Left renal cortex interstitium (tissue), 4 donors: ENCODE results near the gene TECPR2. TPM values are rescaled to one million over a fixed set of nuclear protein-coding genes. Genes with fewer than 3 reads are reported as not detected.

Source experiments
- DNase-seq, 4 donors: peaks; one replicate each; pipeline ENCODE4 v3.0.0-alpha.2; 2013; ENCODE audit warnings: low read depth in 4 of 4, low spot score in 2 of 4, missing footprints in 1 of 4
- polyA plus RNA-seq, 4 donors: library from polyadenylated mRNA; unstranded; fragments of 120-200 nt; gene quantifications; one replicate each; pipeline ENCODE4 v1.2.1, GENCODE V29; 2013; ENCODE audit not compliant: insufficient read length in 4 of 4

Gene TECPR2
- polyA plus RNA-seq, 4 donors, result 14.8 to 20.9 (median 18.0) TPM

DNA sequence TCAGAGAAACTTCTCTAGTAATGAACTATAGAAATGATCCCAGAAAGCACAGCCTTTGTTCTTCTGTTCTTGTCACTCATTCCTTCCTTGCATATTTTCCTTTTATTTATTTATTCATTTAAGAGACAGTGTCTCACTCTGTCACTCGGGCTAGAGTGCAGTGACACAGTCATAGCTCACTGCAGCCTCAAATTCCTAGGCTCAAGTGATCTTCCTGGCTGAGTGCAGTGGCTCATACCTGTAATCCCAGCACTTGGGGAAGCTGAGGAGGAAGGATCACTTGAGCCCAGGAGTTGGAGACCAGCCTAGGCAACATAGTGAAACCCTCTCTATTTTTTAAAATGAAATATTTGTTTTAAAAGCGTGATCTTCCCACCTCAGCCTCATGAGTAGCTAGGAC is 11.5 kb downstream of the TECPR2 start:
- DNase-seq, result no peak

DNA sequence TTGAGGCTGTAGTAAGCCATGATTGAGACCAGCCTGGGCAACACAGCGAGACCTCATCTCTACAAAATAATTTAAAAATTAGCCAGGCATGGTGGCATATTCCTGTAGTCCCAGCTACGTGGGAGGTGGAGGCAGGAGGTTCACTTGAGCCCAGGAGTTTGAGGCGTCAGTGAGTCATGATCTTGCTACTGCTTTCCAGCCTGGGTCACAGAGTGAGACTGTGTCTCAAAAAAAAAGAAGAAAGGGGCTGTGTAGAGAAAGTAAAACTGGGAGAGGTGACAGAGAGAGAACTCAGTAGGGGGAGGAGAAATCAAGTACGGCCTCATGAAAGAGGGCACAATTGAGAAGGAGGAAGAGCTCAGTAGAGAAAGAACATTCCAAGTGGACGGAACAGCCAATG is 12.4 kb downstream of the TECPR2 start:
- DNase-seq, result no peak

DNA sequence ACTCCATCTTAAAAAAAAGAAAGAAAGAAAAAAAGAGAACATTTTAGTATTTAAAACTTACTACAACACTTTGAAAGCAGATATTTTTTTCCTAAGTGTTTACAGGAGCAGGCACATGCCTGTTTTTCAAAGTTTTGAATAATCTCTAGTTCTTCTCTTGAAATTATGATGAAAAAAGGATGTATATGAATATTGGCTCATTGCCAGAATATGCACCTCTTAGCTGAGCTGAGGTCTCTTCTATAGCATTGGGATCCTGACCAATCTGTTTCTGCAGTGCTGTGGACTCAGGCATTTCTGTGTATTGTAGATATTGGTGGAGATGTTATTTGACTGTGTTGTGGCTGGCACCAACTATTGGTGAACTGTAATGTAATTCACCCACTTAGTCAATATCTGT is 15.0 kb downstream of the TECPR2 start:
- no peak for DNase-seq

DNA sequence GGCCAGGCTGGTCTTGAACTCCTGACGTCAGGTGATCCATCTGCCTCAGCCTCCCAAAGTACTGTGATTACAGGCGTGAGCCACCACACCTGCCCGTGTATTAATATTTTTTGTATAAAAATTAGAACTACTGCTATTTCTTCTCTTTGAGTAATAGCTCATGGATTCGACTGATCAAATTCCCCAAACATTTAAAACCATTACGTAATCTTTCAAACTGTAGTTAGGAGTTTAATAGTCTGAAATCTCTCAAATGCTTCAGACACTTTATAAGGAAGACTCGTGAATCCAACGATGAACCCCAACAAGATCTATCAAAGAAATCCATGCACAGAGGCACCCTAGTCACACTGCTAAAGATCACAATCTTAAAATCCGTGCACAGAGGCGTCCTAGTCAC is 16.1 kb downstream of the TECPR2 start:
- no peak for DNase-seq

DNA sequence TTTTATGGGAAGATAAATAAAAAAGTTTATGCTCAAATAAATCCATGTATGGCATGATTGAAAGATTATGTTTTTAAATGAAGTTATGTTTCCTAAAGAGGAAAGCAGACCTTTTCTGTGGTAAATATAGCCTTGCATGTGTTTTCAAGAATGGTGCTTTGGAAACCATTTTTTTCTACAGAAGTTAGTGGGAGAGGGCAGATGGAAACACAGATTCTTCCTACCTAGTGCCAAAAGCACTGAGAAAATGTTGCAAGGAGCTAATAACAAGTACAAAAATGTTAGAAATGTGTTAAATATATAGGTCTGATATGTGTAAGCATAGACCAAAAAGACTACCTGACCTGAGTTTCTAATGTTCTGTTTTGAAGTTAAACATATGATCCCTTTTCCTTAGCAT is 24.3 kb downstream of the TECPR2 start:
- DNase-seq, result no peak

DNA sequence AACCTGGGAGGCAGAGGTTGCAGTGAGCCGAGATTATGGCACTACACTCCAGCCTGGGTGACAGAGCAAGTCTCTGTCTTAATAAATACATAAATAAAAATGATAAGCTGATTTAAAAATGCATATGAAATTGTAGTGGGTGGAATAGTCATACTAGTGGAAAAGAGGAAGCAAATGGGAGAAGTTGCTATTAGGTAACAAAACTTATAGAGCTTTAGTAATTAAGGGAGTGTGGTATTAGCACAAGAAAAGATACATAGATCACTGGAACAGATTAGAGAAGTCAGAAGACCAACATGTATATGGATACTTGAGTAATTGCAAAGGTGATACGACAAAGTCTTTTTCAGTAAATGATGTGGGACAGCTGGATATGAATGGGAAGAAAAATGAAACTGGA is 26.5 kb downstream of the TECPR2 start:
- no peak for DNase-seq

DNA sequence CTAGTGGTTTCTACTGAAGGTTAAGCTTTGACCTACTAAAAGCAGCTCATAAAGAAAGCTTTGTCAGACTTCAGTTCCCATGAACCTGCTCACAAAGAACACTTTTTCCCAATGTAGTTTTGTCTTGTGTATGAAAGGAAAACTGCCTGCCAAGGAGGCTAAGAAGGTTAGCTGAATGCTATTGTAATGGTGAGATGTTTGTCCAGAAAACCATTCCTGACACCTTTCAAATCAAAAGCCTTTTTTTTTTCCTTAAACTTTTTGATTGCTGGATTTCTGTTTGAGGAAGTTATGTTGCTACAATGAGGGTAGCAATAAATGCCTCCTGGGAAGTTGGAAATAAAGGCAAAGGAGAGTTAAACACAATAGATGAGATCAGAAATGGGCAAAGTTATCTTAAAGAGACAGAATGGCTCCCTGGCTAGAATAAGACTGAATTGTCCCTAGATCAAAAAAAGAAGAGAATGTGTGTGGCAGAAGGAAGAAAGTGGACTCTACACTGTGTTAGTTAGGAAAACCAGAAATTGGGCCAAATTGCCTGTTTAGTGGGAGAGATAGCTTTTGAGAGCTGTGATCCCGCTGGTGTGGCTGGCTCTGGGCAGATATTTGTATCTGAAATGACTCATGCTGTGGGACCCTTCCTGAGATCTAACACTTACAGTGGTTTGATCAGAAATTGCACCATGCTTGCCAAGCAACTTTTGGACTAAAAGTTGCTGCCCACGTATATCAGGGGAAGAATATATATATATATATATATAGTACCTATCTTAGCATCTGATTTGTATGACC is 27.5 kb downstream of the TECPR2 start:
- no peak for DNase-seq

DNA sequence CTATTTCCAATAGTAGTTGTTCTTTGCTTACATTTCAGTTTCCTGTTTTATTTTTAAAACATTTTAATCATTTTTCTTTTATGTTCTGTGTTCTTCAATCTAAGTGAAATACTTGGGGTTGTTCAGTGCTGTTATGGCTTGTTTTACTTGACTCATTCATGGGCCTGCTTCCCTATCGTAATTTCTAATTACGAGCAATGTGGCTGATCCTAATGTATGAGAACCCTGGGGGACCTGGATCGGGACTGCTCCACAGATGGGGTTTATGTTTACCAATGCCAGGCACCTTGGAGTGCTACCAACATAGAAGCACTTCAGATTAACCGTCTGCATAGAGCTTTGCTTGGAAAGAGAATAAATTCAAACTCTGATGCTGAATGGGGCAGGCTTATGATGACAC is 29.8 kb downstream of the TECPR2 start:
- no peak for DNase-seq

DNA sequence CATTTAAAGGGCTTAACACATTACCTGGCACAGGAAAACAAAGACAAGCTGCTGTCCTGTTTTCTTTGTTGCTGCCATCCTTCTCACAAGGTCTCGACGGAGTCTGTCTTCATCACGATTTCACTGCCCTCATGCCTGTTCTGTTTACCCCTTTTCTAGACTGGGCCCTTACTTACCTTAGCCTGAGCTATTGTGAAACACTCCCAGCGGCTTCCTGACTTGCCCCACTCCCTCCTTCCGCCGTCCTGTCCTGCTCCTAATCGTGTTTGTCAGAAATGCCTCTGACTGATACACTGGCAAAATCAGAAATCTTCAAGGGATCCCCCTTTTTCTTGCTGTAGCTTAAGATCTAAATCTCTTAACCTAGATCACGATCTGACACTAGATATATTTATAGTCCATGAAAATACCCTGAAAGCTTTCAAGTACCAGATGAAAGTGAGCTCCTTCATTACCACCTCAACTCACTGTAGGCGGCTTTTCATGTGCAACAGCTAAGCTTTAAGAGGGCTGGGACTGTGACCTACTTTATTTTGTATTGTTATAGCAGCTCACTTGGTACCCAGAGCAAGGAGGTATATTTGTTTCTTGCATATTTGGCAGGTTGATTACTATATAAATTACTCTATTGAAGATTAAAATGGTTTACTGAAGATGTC is 32.1 kb downstream of the TECPR2 start:
- DNase-seq, result no peak

DNA sequence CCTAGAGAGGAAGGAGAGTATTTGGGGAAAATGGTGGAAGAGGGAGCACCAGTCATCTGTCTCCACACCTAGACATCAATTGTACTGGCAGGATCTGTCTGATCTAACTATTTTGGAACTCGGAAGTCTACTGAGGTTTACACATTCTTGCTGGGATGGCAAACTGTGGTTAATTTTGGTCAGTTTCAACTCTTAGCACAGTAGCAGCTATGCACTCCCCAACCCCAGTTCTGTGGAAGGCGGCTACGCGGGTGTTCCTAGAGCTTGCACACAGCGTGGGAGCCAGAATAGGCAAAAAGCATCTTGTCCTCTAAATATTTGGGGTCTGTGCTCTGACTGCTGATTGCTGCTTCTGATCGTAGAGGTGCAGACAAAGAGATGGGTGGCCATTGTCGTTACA is 33.8 kb downstream of the TECPR2 start:
- no peak for DNase-seq

DNA sequence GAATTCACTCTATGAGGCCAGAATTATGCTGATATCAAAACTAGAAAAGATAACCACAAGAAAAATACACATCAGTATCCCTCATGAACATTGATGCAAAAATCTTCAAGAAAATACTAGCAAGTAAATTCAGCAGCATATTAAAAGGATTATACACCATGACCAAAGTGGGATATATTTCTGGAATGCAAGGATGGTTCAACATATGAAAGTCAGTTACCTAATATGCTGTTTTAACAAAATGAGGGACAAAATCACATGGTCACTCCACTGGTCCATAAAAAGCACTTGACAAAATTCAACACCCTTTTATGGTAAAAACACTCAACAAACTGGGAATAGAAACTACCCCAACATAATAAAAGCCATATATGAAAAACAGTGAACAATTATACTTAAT is 40.3 kb downstream of the TECPR2 start:
- DNase-seq, result no peak

DNA sequence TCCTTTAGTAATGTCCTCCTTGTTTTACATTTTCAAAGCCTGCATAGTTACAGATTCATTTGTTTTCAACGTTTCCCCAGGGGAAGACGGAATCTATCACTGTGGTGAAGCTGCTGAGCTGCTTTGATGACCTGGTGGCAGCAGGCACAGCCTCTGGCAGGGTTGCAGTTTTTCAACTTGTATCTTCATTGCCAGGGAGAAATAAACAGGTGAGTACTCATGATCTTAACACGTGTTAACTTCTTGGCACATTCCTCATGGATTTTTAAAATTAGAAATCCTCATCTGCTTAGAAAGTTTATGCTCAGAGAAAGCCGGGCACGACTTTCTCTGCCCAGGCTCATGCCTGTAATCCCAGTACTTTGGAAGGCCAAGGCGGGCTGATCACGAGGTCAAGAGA is 44.5 kb downstream of the TECPR2 start:
- DNase-seq, result no peak

DNA sequence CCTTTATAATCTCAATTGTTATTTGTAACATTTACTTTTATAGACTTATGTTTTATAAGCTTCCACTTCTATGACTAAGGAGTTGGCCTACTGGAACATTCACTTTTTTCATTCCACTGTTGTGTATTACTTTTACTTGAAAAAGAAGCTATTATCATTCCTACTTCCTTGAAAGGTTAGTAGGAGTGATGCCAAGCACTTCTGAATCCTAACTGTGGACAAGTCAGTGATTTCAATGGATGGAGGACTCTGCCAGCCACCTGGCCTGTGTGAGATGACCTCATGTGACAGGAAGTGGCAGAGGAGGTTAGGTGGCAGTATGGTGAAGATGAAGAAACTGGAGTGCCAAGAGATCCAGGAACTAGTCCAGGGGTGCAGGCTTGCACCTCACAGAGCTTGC is 46.0 kb downstream of the TECPR2 start:
- DNase-seq, result no peak

DNA sequence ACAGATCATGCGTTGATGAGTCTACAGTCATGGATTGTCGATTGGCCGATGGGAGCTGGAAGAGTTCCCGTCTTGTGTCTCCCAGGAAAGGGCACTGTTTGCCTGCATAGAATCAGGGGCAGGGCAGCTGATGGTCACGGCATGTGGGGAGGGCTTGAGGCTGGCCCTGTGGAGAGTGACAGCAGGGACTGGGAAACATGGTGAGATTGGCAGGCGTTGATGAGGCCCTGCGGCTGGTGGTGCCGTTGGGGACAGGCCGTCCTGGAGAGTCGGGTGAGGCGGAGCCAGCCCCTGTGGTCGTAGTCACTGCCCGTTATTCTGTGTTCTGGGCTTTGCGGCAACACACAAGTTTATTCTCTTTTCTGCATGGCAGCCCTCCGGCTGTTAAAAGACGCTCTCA is 52.9 kb downstream of the TECPR2 start:
- DNase-seq, result no peak

DNA sequence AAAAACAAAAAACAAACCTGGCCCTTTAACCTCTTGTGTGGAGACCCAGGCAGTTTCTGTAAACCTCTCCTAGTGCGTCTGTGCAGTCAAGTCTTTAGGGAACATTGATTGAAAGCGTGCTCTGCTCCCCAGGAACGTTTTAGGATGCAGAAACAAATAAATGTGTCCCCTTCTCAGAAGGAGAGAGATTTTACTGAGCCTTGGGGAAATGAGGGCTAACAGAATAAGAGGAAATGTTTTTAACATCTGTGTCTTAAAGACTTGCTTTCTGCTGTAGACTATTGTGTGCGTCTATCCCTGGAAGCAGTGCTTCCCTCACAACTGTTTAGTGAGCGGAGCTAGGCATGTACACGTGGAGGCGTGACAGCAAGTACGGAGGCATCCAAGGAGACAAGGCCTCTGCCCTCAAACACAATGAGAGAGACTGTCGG is 54.3 kb downstream of the TECPR2 start:
- DNase-seq, result peak in 1 of 4 donors; percentile 38

DNA sequence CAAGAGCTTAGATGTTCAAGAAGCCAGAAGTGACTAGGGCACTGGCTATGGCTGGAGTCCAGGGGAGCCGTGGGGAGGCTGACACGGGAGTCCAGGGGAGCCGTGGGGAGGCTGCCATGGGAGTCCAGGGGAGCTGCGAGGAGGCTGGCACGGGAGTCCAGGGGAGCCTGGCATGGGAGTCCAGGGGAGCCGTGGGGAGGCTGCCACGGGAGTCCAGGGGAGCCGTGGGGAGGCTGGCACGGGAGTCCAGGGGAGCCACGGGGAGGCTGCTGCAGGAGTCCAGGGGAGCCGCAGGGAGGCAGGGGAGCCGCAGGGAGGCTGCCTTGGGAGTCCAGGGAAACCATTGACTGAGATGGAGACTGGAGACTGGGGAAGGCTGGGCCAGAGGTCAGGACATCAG is 54.9 kb downstream of the TECPR2 start:
- DNase-seq, result no peak

DNA sequence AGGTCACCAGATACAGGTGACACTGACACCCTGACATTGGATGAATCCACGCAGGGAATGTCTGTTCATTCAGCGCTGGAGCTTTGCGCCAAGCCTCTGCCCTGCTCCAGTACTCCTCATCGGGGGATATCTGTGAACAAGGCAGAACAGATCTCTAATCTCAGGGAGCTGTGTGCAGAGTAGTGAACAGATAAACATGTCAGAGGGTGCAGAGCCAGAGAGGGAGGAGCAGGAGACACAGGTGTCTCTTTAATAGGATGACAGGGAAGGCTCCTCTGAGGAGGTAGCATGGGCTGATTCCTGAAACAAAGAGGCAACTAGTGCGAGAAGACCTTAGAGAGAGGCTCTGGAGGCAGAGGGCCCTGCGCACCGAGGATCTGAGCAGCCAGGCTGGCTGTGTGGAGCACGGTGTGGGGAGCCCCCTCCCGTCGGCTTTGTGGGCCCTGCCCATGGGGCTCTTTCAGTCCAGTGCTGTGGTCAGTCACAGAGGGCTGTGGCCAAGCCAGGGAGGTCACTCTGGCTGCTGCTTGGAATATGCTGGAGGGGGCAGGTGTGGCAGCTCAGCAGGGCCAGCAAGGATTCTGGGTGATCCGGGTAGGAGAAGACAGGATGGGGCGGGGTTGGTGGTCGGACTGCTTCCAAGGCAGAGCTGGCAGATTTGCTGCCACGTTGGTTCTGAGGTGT is 55.6 kb downstream of the TECPR2 start:
- DNase-seq, result no peak

DNA sequence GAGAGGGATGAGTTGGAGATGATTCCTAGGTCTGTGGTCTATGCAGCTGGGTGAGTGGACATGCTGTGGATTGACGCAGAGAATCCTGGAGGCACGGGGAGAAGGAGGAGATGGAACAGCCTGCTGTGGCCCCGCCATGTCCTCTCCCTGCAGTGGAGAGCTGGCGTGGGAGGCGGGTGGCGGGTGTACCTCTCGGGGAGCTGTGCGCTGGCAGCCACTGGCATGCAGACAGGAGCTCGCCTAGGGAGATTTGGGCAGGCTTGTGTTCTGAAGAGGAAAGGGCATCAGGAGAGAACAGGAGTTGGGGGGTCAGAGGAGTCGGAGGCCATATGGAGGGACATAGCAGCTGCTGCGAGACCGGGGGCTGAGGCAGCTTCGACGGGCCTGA is 56.1 kb downstream of the TECPR2 start:
- DNase-seq, result no peak

DNA sequence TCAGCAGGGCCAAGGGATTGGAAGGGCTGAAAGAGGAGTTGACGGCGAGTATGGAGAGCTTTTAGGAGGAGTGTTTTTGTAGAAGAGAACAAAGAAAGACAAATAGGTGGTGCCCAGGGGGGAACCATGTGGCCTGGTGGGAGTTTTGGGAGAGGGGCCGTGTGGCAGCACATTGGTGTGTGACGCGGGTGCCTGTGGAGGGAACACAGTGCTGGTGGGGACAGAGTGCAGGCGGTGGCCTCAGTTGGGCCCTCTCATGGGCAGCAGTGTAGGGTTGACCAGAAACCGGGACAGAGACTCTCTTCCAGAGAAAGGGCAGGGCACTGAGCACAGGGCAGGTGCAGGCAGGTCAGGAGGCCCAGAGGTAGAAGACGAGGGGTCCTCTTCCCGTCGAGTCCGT is 56.5 kb downstream of the TECPR2 start:
- no peak for DNase-seq

DNA sequence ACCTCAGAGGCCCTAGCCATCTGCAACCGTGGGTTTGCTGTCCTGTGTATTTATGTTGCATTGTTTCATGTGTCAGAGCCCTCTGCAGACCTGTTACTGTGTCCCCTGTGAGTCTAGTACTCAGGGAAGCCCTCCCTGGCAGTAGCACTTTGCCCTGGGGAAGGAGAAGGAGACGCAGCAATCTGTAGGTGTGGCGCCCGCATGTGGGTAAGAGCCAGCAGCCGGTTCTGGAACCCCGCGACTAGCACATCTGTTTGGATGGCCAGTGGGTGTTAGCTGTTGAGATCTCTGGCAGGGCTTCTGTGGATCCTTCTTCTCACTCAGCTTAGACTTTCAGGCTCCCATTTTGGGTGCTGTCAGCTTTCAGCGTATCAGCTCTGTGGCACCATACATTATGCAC is 57.0 kb downstream of the TECPR2 start:
- DNase-seq, result no peak

DNA sequence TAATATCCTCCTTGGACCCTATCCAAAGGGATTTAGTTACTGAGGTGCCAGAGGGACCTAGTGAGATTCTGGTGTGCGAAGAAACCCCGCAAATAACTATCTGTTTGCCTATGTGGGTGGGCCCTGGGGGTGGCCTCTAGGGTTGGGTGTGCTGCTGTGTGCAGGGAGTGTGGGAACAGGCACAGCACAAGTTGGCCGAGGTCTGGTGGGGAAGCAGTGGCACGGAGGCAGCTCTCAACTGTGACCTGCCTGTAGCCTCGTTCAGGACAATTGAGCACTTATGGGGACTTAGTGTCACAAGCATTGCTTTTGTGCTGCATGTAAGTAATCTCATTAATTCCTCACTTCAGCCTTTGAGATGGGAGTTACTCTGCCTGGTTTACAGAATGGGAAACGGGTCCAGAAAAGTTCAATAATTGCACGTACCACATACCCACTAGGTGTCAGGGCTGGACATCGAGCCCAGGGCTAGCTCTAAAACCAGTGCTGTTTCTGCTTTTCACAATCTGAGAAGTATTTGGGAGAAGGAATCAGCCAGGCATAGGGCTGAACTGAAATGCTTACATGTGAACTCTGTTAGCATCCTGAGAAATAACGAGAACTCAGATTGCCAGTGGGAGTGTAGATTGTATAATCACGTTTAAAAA is 58.8 kb downstream of the TECPR2 start:
- DNase-seq, result no peak
